ENCODE data around the gene GCNA. TPM values are rescaled to one million over a fixed set of nuclear protein-coding genes. Genes with fewer than 3 reads are reported as not detected.
"Not testable (repeated sequence)": the region's sequence is repeated elsewhere in the genome, so short reads cannot be mapped to it uniquely, and the experiment has no call there.

GCNA gene
- polyA plus RNA-seq, 1 donor, result 2.1 TPM

GRCh38 chrX:71559773-71560172 is 18.5 kb upstream of the GCNA start:
- DNase-seq, result not testable (repeated sequence)

GRCh38 chrX:71563921-71564320 is 14.3 kb upstream of the GCNA start:
- no peak for DNase-seq

GRCh38 chrX:71565474-71566041 is 12.7 kb upstream of the GCNA start:
- no peak for DNase-seq

GRCh38 chrX:71571390-71571789 is 6.8 kb upstream of the GCNA start:
- not testable (repeated sequence) for DNase-seq

GRCh38 chrX:71573590-71573989 is 4.6 kb upstream of the GCNA start:
- no peak for DNase-seq

- no peak for DNase-seq
Measured at GRCh38 chrX:71577682-71578081, 555 bp upstream of the GCNA start.

GRCh38 chrX:71579136-71579989 is 1.1 kb downstream of the GCNA start:
- no peak for DNase-seq

- DNase-seq, result no peak
Measured at GRCh38 chrX:71579990-71580380, 1.7 kb downstream of the GCNA start.

- no peak for DNase-seq
Measured at GRCh38 chrX:71581210-71581609, 3.0 kb downstream of the GCNA start.

- no peak for DNase-seq
Measured at GRCh38 chrX:71586929-71587328, 8.7 kb downstream of the GCNA start.

GRCh38 chrX:71593210-71593609 is 15.0 kb downstream of the GCNA start:
- DNase-seq, result not testable (repeated sequence)

GRCh38 chrX:71599965-71600364 is 21.7 kb downstream of the GCNA start:
- DNase-seq, result no peak

- no peak for DNase-seq
Measured at GRCh38 chrX:71603618-71604017, 25.4 kb downstream of the GCNA start.

GRCh38 chrX:71604141-71604540 is 25.9 kb downstream of the GCNA start:
- DNase-seq, result no peak

GRCh38 chrX:71604796-71605568 is 26.7 kb downstream of the GCNA start:
- DNase-seq, result no peak

- no peak for DNase-seq
Measured at GRCh38 chrX:71606536-71607216, 28.4 kb downstream of the GCNA start.

- no peak for DNase-seq
Measured at GRCh38 chrX:71607488-71607887, 29.3 kb downstream of the GCNA start.

GRCh38 chrX:71609095-71609750 is 31.0 kb downstream of the GCNA start:
- DNase-seq, result no peak

- not testable (repeated sequence) for DNase-seq
Measured at GRCh38 chrX:71611736-71612135, 33.5 kb downstream of the GCNA start.

- DNase-seq, result no peak
Measured at GRCh38 chrX:71612256-71612655, 34.0 kb downstream of the GCNA start.

GRCh38 chrX:71615056-71615455 is 36.8 kb downstream of the GCNA start:
- DNase-seq, result no peak

- no peak for DNase-seq
Measured at GRCh38 chrX:71615954-71616353, 37.7 kb downstream of the GCNA start.

All from hindlimb muscle (tissue), 1 donor.